Measurements from ENCODE around the gene BCAR3.
"Not testable (repeated sequence)": the region's sequence is repeated elsewhere in the genome, so short reads cannot be mapped to it uniquely, and the experiment has no call there.

BCAR3 gene

DNA sequence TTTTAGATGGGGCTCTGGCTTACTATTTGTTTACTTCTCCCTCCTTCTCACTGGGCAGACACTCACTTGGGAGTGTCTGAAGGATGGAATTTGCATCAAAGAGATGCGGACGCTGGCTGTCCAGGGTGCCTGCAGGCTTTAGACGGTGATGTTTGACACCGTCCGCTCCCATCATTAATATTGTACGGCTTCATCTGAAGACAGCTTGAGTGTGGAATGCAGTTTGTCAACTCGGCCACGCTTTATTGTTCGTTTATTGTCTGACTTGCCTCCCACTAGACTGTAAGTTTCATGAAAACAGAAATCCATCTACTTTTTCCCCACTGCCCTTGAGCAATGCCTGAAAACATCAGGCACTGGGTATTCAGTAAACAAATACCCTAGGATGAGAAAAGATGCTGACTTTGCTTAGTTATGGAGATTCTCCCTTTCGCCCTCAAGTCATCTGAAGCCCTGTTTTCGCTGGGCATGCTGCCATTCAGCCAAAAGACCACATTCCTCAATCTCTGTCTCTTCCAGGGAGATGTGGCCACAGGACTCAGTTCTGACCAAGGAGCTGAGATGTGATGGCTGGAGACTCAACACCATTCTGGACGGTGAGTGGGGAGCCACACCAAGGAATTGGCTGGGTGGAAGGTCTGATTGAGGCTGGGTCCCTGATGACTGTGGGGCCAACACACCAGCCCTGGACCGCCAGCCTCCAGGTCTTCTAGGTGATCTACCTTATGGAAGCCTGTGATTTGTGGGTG, 87.6 kb downstream of the BCAR3 start:
- DNase-seq: no peak

DNA sequence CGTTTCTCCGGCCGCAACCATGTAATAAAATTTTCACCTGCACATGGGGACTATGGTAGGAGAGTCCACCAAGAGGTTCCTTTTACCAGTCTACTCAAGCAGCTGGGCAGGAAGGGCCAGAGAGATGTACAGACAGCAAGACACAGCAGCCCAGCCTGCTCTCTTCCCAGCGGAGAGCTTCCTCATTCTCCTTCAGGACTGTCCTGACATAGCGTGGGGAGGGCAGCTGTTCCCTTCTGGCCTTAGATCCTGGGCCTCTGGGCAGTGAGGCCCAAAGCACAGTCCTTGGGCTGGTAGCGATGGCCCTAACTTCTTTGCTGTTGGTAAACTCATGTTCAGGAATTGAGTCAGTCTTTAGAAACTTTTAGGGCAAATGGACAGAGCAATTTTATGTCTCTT, 89.1 kb downstream of the BCAR3 start:
- no peak for DNase-seq

DNA sequence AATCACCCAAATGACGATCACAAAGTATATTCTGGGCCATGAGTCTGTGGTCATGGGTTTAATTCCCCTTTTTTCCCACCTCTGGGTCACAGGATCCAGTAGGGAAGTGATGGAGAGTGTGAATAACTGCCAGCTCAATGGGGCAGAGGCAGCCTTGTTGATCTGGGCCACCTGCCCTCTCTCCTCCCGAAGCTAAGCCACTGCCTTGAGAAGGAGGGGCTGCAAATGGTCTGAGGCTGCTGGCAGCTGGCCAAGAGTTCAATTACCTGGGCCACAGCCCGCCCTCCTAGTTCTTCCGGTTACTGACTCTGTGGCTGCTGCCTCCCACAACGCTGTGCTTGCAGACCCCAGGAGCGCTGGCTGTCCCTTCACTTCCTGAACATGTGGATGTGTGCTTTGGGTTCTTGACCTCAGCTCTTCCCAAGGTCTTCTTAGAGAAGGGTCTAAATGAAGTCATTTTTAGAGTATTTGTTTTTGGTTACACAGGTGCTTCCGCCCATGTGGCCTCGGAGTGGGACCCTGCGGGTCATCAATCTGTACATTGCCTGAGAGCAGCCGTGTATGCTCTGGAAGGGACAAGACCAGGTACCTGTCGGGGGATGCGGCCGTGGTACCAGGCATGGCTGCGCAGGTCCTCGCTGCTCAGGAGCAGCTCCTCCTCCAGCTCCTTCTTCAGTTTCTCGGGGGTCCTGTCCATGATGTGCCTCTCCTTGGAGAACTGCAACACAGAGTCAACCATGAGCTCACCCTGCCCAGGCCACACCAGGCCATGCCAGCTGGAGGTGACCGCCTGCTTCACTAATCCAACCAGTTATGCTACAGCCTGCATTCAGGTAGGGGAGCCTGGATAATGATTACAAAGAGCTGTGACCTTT, 89.7 kb downstream of the BCAR3 start:
- DNase-seq: peak; percentile 67

- DNase-seq: not testable (repeated sequence)
Measured at GRCh38 chr1:93591291-93591675, 90.4 kb downstream of the BCAR3 start.

DNA sequence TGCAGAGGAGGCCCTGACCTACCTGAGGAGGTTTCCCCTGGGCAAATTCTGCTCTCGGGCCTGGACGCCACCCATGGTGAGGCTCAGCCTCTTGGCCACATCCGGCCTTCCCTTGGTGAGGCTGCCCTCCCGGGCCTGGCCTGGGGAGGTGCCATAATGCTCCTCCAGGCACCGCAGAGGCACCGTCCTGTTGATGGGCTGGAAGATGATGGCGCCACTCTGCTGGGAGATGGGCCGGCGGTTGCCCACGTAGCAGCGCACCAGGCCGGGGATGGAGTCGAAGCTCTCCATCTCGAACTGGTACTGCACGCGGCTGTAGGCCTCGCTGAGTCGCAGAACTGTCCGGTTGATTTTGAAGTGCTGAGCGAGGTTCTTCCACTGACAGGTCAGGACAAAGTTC, 92.7 kb downstream of the BCAR3 start:
- no peak for DNase-seq

DNA sequence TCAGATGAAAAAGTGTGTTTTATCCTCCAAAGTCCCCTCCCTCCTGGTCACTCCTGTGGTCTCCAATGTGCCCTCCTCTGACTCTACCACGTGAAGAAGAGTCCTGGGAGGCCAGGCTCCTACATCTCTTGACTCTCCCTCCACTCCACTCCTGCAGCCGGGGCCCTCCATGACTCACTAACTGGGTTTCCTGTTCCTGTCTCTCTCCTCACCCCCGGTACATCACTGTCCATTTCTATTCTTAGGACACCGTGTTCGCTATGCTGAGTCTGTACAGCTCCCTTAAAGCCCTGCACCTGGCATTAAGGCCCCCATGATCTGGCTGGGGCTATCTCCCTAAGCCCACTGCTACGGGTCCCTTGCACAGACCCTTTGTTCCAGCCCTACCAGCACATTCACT, 93.4 kb downstream of the BCAR3 start:
- no peak for DNase-seq

- DNase-seq: no peak
Measured at GRCh38 chr1:93587354-93587753, 94.3 kb downstream of the BCAR3 start.

- no peak for DNase-seq
Measured at GRCh38 chr1:93585059-93585966, 96.3 kb downstream of the BCAR3 start.

GRCh38 chr1:93584261-93585003, 97.2 kb downstream of the BCAR3 start:
- no peak for DNase-seq

DNA sequence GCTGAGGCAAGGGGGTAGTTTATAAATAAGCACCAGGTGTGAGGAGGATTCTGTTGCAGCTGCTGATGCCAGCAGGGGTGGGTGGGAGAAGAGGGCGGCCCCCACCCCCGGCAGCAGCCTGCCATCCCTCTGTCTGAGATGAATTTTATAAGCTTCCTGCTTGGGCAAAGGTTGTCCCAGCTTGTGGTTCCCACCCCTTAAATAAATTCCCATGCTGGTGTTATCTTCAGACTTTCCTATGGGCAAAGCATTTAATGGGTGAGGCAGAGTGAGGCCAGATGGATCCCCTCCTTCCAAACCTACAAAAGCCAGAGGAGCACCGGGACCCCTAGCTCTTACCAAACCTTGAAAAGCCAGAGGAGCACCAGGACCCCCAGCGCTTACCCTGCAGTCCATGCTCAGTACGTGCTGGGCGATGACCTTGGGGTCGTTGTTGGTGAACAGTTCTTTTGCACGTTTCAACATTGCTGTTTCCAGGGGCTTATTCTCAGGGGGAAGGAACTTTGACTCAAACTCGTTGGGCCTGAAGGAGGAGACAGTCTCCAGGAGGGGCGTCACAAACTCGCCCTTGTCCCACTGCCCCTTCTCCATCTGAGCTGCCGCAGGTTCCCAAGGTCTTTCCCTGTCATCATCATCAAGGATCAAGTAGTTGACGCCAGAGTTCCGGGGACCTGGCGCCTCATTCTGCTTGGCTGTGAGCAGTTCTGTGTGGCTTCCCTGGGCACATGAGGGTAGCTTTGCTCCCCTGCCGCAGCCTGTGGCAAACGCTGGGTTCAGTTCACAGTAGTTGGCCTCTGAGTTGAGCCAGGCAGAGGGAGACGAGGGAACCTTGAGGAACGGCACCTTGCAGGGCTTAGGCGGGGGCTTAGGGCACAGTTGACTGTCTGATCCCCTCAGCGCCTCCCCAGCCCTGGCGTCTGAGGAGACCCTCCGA, 99.5 kb downstream of the BCAR3 start:
- no peak for DNase-seq

- no peak for DNase-seq
Measured at GRCh38 chr1:93579891-93580290, 101.7 kb downstream of the BCAR3 start.

DNA sequence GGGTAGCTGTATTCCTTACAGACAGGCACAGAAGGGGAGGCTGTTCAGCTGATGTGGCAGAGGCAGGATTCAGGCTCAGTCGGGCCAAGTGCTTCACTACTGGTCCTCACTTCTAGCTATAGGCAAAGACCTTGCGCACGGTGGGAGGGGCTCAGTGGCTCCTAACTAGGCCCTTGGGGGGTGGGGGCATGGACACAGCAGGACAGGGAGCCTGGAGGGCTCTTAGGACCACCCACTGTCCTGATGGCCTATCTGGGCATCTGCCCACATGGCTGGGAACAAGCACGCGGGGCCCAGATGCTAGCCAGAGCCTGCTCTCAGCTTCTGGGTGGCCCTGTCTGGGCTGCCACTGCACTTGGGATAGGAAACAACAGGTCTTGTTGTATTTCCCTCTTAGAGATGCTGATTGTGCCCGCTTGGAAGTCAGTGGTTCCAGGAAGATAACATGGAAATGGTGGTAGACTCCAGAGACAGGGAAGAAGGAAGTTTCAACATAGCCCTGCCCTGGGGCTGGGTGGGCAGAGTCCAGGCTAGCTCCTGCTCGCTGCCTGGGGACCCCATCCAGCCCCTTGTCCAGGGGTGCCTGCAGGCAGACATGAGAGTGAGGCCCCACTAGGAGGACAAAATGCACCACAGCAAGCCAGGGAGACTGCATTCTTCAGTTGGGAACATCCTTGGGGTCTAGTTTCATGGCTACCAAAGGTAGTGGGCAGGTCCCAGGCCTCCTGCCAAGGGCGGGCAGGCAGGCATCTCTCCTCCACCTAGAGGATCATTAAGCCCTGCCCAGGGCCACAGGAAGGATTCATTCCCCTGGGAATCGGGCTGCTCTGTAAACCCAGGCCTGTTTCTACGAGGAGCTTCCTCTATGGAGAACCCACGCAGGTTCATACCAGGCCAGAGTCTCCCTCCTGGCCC, 102.5 kb downstream of the BCAR3 start:
- no peak for DNase-seq

- DNase-seq: no peak
Measured at GRCh38 chr1:93578433-93578830, 103.2 kb downstream of the BCAR3 start.

GRCh38 chr1:93577536-93578432, 103.9 kb downstream of the BCAR3 start:
- no peak for DNase-seq

DNA sequence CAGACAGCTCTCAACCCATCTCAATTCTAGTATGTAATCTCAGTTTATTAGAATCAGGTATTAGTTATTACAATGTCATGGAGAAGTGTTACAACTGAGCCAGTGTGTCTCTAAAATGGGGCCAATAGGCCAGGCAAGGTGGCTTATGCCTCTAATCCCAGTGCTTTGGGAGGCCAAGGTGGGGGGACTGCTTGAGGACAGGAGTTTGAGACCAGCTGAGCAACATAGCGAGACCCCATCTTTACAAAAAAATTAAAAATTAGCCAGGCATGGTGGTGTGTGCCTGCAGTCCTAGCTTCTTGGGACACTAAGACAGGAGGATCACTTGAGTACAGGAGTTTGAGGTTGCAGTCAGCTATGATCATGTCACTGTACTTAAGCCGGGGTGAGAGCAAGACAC, 104.9 kb downstream of the BCAR3 start:
- DNase-seq: no peak

DNA sequence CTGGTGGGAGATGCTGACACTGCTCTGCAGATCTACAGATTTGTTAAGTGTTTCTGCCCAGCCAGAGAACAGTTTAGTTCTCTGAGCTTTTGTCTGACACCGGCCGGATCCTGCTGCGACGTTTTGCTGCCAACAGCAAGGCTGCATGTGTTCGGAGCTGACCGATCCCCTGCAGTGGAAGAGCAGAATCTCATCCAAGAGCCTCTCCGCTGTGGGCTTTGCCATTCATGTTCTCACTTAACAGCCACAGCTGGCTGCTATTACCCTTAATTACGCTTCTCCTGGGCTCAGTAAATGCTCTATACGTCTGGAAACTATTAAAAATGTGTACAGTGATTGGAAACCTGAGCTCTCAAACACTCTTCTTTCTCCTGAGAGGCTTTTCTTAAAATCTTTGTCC, 105.3 kb downstream of the BCAR3 start:
- DNase-seq: no peak

DNA sequence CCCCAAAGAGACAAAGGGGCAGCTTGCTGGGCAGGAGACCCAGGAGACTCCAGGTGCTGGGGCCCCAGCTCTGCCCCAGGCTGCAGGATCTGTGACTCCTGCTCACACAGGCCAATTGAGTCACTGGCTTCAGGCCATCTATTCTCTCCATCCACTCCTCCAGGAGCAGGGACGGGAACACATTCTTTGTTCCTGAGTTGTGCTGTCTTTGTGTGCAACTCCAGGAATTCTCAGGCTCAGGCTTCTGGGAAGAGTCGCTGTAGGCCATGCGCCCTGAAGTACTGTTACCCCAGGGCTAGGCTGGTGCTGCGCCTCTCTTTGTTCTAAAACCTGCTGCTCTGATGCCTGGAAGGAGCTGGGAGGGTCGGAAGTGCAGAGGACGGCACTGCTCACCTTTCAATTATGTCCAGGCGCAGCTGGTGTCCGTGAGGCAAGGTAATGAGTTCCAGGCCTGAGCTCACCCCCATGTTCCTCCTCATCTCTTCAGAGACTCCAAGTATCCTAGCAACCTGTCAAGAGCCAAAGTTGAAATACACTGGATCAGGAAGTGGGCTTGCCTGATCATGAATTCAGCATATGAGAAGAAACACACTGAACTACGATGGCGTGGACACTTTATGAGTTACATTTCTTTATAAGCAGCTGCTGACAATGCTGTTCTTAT, 105.9 kb downstream of the BCAR3 start:
- DNase-seq: no peak

- no peak for DNase-seq
Measured at GRCh38 chr1:93574991-93575390, 106.6 kb downstream of the BCAR3 start.

- no peak for DNase-seq
Measured at GRCh38 chr1:93574511-93574910, 107.1 kb downstream of the BCAR3 start.
